ENCODE results near the gene CD14.

The CD14 gene

GRCh38 chr5:140633021-140633471 is at the start of gene CD14:
Gene CD14 (minus strand): TSS chr5:140633175. CDS start chr5:140633071, 104 bp downstream.
- DNase-seq: peak; percentile 42
- Histone ChIP-seq H3K27ac (no peak within 1 kb of the TSS), H3K36me3 (no peaks in the 10 kb centered on the region), H3K27me3 (ENCODE audit: insufficient read depth, low read depth, severe bottlenecking) (no peaks in the 10 kb centered on the region), H3K4me3 (ENCODE audit: low read depth, low read length) (peak within 1 kb of the TSS; percentile 58), H3K9me3 (ENCODE audit: severe bottlenecking) (no peaks in the 10 kb centered on the region)
- TF ChIP-seq CTCF (IDR thresholded peaks at IDR 0.05; ENCODE audit: low read depth, low read length): no peak

GRCh38 chr5:140678993-140679392 is 46.0 kb upstream of the CD14 start:
- Histone ChIP-seq H3K27ac (no peak overlapping the region), H3K4me3 (ENCODE audit: low read depth, low read length) (no peak overlapping the region), H3K27me3 (ENCODE audit: insufficient read depth, low read depth, severe bottlenecking) (no peaks in the 10 kb centered on the region), H3K9me3 (ENCODE audit: severe bottlenecking) (no peaks in the 10 kb centered on the region), H3K36me3 (peaks cover 71% of the 10 kb centered on the region)
- no peak for DNase-seq
- no peak for TF ChIP-seq CTCF (IDR thresholded peaks at IDR 0.05; ENCODE audit: low read depth, low read length)

GRCh38 chr5:140677947-140678346 is 45.0 kb upstream of the CD14 start:
- Histone ChIP-seq H3K9me3 (ENCODE audit: severe bottlenecking) (no peaks in the 10 kb centered on the region), H3K4me3 (ENCODE audit: low read depth, low read length) (no peak overlapping the region), H3K27me3 (ENCODE audit: insufficient read depth, low read depth, severe bottlenecking) (no peaks in the 10 kb centered on the region), H3K27ac (no peak overlapping the region), H3K36me3 (peaks cover 80% of the 10 kb centered on the region)
- TF ChIP-seq CTCF (IDR thresholded peaks at IDR 0.05; ENCODE audit: low read depth, low read length): no peak
- no peak for DNase-seq

- Histone ChIP-seq H3K9me3 (ENCODE audit: severe bottlenecking) (no peaks in the 10 kb centered on the region), H3K4me3 (ENCODE audit: low read depth, low read length) (no peak overlapping the region), H3K27me3 (ENCODE audit: insufficient read depth, low read depth, severe bottlenecking) (no peaks in the 10 kb centered on the region), H3K27ac (no peak overlapping the region), H3K36me3 (peaks cover 77% of the 10 kb centered on the region)
- DNase-seq: no peak
- TF ChIP-seq CTCF (IDR thresholded peaks at IDR 0.05; ENCODE audit: low read depth, low read length): no peak
These were observed 41.7 kb upstream of the CD14 start for GRCh38 chr5:140674629-140675028.

GRCh38 chr5:140674211-140674610 is 41.2 kb upstream of the CD14 start:
- peaks cover 76% of the 10 kb centered on the region for H3K36me3 ChIP-seq
- no peaks in the 10 kb centered on the region for H3K27me3 ChIP-seq (ENCODE audit: insufficient read depth, low read depth, severe bottlenecking)
- H3K27ac ChIP-seq: no peak overlapping the region
- no peak for TF ChIP-seq CTCF (IDR thresholded peaks at IDR 0.05; ENCODE audit: low read depth, low read length)
- no peak for DNase-seq
- no peak overlapping the region for H3K4me3 ChIP-seq (ENCODE audit: low read depth, low read length)
- no peaks in the 10 kb centered on the region for H3K9me3 ChIP-seq (ENCODE audit: severe bottlenecking)
